Measurements from ENCODE around the gene PTAFR.

DNA sequence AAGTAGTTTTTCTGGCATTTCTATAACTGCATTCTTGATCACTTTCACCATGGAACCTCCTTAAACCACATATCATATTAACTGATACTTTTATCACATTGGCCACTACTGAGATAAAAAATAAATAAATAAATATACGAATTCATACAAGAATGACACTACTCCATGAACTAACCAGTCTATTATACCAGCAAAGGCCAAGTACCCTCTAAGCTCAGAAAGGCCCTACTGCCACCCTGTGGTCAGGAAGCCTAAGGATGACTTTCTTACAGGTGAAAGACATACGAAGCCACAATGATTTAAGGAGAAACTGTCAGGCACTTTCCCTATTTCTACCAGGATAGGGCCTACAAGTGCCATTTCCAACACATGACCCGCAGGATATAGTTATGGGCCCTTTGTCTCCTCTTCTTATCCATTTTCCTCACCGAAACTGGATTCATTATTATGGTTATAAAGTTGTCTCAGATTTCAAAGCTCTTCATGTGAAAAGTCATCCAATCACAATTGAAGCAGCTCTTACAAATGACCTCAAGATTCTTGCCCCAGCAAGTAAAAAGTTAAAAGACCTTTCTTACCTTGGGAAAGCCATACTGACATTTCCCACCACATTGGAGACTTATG, 32.4 kb upstream of the PTAFR start:
- TF ChIP-seq, protein P1, sequence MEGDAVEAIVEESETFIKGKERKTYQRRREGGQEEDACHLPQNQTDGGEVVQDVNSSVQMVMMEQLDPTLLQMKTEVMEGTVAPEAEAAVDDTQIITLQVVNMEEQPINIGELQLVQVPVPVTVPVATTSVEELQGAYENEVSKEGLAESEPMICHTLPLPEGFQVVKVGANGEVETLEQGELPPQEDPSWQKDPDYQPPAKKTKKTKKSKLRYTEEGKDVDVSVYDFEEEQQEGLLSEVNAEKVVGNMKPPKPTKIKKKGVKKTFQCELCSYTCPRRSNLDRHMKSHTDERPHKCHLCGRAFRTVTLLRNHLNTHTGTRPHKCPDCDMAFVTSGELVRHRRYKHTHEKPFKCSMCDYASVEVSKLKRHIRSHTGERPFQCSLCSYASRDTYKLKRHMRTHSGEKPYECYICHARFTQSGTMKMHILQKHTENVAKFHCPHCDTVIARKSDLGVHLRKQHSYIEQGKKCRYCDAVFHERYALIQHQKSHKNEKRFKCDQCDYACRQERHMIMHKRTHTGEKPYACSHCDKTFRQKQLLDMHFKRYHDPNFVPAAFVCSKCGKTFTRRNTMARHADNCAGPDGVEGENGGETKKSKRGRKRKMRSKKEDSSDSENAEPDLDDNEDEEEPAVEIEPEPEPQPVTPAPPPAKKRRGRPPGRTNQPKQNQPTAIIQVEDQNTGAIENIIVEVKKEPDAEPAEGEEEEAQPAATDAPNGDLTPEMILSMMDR (IDR thresholded peaks at IDR 0.05), result peak; percentile 55 to 68 (median 60)
- no peak for TF ChIP-seq POLR2A (IDR thresholded peaks at IDR 0.05)
